HG03378 (cell line): ENCODE data around the gene EPS8L3.
"Not testable (repeated sequence)": the region's sequence is repeated elsewhere in the genome, so short reads cannot be mapped to it uniquely, and the experiment has no call there.

Experiments used
- ATAC-seq: cut with Tn5 transposase; IDR thresholded peaks from one replicate; pipeline ENCODE4 v1.9.1; 2021; ENCODE audit warnings: mild to moderate bottlenecking, moderate library complexity; ENCODE audit not compliant: unreplicated experiment

EPS8L3 gene

GRCh38 chr1:109749221-109749620, 14.5 kb downstream of the EPS8L3 start:
- ATAC-seq: no peak

GRCh38 chr1:109748311-109748710, 15.4 kb downstream of the EPS8L3 start:
- ATAC-seq: not testable (repeated sequence)

- ATAC-seq: no peak
These were observed 22.9 kb downstream of the EPS8L3 start, which contains the start of gene GSTM3 for GRCh38 chr1:109740615-109741373. GSTM3 (minus strand) TSS chr1:109741038; CDS start chr1:109740287, 751 bp downstream.

GRCh38 chr1:109739738-109740614, 23.7 kb downstream of the EPS8L3 start:
- peak; percentile 69 for ATAC-seq

- no peak for ATAC-seq
These were observed 30.4 kb downstream of the EPS8L3 start for GRCh38 chr1:109733236-109733870.

- ATAC-seq: no peak
These were observed 31.3 kb downstream of the EPS8L3 start for GRCh38 chr1:109732390-109732881.

GRCh38 chr1:109730666-109731065, 33.1 kb downstream of the EPS8L3 start:
- no peak for ATAC-seq

GRCh38 chr1:109728870-109729269, 34.9 kb downstream of the EPS8L3 start:
- ATAC-seq: no peak

- no peak for ATAC-seq
These were observed 36.9 kb downstream of the EPS8L3 start for GRCh38 chr1:109726728-109727373.

GRCh38 chr1:109726007-109726406, 37.7 kb downstream of the EPS8L3 start:
- no peak for ATAC-seq

GRCh38 chr1:109725510-109725909, 38.2 kb downstream of the EPS8L3 start:
- ATAC-seq: no peak

GRCh38 chr1:109724933-109725332, 38.8 kb downstream of the EPS8L3 start:
- no peak for ATAC-seq

GRCh38 chr1:109722908-109723691, 40.6 kb downstream of the EPS8L3 start:
- ATAC-seq: no peak

GRCh38 chr1:109721971-109722370, 41.8 kb downstream of the EPS8L3 start:
- ATAC-seq: no peak

GRCh38 chr1:109721042-109721441, 42.7 kb downstream of the EPS8L3 start:
- ATAC-seq: no peak

- ATAC-seq: peak; percentile 59
These were observed 44.3 kb downstream of the EPS8L3 start for GRCh38 chr1:109719337-109719837.

GRCh38 chr1:109718495-109718894, 45.2 kb downstream of the EPS8L3 start:
- no peak for ATAC-seq

GRCh38 chr1:109717729-109718128, 46.0 kb downstream of the EPS8L3 start:
- ATAC-seq: no peak

GRCh38 chr1:109716570-109717090, 47.1 kb downstream of the EPS8L3 start:
- no peak for ATAC-seq
